GM19193 (cell line): ENCODE data around the gene UVSSA.

Source experiments
- POLR2A ChIP-seq: IDR thresholded peaks from 4 replicates; pipeline ENCODE4 v1.6.1; 2011; ENCODE audit not compliant: insufficient read depth, insufficient read length; ENCODE audit errors: extremely low read depth

UVSSA gene

GRCh38 chr4:1380368-1381151, 33.6 kb downstream of the UVSSA start:
- TF ChIP-seq POLR2A = no peak

GRCh38 chr4:1381181-1381621, 34.2 kb downstream of the UVSSA start:
- no peak for TF ChIP-seq POLR2A

GRCh38 chr4:1381944-1382541, 35.0 kb downstream of the UVSSA start:
- TF ChIP-seq POLR2A = no peak

- no peak for TF ChIP-seq POLR2A
These were observed 36.0 kb downstream of the UVSSA start for GRCh38 chr4:1382776-1383727.

- TF ChIP-seq POLR2A = no peak
These were observed 37.0 kb downstream of the UVSSA start for GRCh38 chr4:1383728-1384591.

- TF ChIP-seq POLR2A = no peak
These were observed 37.8 kb downstream of the UVSSA start for GRCh38 chr4:1384675-1385372.

- no peak for TF ChIP-seq POLR2A
These were observed 38.6 kb downstream of the UVSSA start for GRCh38 chr4:1385373-1386340.

- TF ChIP-seq POLR2A = no peak
These were observed 46.9 kb downstream of the UVSSA start for GRCh38 chr4:1393866-1394265.

- TF ChIP-seq POLR2A = no peak
These were observed 49.2 kb downstream of the UVSSA start for GRCh38 chr4:1395941-1396805.

GRCh38 chr4:1396806-1397455, 49.9 kb downstream of the UVSSA start:
- TF ChIP-seq POLR2A = no peak
